Adrenal gland (tissue), 5 donors: ENCODE data around the gene FAM217B.

Source experiments
- POLR2A ChIP-seq, 2 donors: fragments of 450-650 bp; IDR thresholded peaks; one replicate each; pipeline ENCODE4 v1.6.1; 2017; ENCODE audit warnings: antibody characterized with exemption in 2 of 2, mild to moderate bottlenecking in 2 of 2, moderate library complexity in 1 of 2
- TF ChIP-seq, protein P1 (sequence below), 6 experiments: fragments of 450-650 bp in 4 of 6; fragments of 200-600 bp in 2 of 6; sonication (generic) in 1 of 6; IDR thresholded peaks; 1 replicate in 5 of 6; 2 replicates in 1 of 6; pipeline versions ENCODE4 v1.5.1 to v1.8.0; 2016 to 2021; ENCODE audit warnings: antibody characterized with exemption in 6 of 6, mild to moderate bottlenecking in 2 of 6, moderate library complexity in 1 of 6
- donor health status: DM: no; HTN: no; CAD: no.

DNA sequence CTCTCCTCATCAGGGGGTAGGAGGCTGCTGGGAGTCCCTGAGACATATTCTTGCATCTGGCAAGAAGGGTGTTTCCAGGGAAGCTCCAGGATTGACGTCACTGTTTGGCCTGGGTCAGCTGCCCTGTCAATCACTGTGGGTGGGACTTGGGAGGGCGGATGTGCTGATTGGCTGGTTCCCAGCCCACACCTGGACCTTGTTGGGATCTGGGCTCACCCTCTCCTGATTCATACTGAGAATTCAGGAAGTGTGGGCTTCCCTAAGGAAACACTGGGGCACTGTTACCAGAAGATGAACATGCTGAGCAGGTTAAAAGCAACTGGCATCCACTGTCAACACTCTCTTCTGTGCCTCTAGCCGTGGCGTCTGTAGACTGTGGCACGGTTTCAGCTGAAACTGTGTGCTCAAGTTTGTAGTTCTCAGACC lies 54.5 kb downstream of the FAM217B start:
- TF ChIP-seq, protein P1, sequence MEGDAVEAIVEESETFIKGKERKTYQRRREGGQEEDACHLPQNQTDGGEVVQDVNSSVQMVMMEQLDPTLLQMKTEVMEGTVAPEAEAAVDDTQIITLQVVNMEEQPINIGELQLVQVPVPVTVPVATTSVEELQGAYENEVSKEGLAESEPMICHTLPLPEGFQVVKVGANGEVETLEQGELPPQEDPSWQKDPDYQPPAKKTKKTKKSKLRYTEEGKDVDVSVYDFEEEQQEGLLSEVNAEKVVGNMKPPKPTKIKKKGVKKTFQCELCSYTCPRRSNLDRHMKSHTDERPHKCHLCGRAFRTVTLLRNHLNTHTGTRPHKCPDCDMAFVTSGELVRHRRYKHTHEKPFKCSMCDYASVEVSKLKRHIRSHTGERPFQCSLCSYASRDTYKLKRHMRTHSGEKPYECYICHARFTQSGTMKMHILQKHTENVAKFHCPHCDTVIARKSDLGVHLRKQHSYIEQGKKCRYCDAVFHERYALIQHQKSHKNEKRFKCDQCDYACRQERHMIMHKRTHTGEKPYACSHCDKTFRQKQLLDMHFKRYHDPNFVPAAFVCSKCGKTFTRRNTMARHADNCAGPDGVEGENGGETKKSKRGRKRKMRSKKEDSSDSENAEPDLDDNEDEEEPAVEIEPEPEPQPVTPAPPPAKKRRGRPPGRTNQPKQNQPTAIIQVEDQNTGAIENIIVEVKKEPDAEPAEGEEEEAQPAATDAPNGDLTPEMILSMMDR (IDR thresholded peaks at IDR 0.05), result no peak
- no peak for TF ChIP-seq POLR2A (IDR thresholded peaks at IDR 0.05)
